RWPE2 (cell line): ENCODE data around the gene DNAJC13.
A peak's percentile ranks its signal among the peaks of the same experiment; 100 is the strongest.

Experiments used
- ATAC-seq: fragments of 200-7000 bp; cut with Tn5 transposase; 3 replicates; pipeline ENCODE4 v1.9.1; 2021; ENCODE audit warnings: low read depth
- DNase-seq: peaks from one replicate; pipeline ENCODE4 v3.0.0-alpha.2; 2020; ENCODE audit warnings: low spot score
- H3K27ac ChIP-seq: fragments of 450-650 bp; 2 replicates; pipeline ENCODE4 v1.5.1; 2017; ENCODE audit warnings: mild to moderate bottlenecking; ENCODE audit not compliant: poor library complexity, severe bottlenecking
- H3K27me3 ChIP-seq: fragments of 250-450 bp; sonication (Bioruptor Pico); 2 replicates; pipeline ENCODE4 v1.5.1; 2021; ENCODE audit warnings: mild to moderate bottlenecking, moderate library complexity; ENCODE audit not compliant: insufficient read depth, poor library complexity, severe bottlenecking
- H3K36me3 ChIP-seq: fragments of 250-450 bp; sonication (Bioruptor Pico); 2 replicates; pipeline ENCODE4 v1.5.1; 2020; ENCODE audit warnings: low read depth, mild to moderate bottlenecking, moderate library complexity
- H3K4me1 ChIP-seq: fragments of 250-450 bp; sonication (Bioruptor Pico); 2 replicates; pipeline ENCODE4 v1.5.1; 2021; ENCODE audit warnings: mild to moderate bottlenecking, moderate library complexity; ENCODE audit not compliant: insufficient read depth, poor library complexity, severe bottlenecking
- H3K4me3 ChIP-seq: fragments of 250-450 bp; sonication (Bioruptor Pico); 2 replicates; pipeline ENCODE4 v1.5.1; 2021; ENCODE audit warnings: mild to moderate bottlenecking, moderate library complexity; ENCODE audit not compliant: severe bottlenecking
- H3K9me3 ChIP-seq: fragments of 250-450 bp; sonication (Bioruptor Pico); 2 replicates; pipeline ENCODE4 v1.5.1; 2021; ENCODE audit warnings: mild to moderate bottlenecking, moderate library complexity; ENCODE audit not compliant: severe bottlenecking
- CTCF ChIP-seq: fragments of 450-650 bp; IDR thresholded peaks from one replicate; pipeline ENCODE4 v1.5.1; 2017; ENCODE audit warnings: mild to moderate bottlenecking, moderate library complexity; ENCODE audit not compliant: poor library complexity, severe bottlenecking

The DNAJC13 gene

DNA sequence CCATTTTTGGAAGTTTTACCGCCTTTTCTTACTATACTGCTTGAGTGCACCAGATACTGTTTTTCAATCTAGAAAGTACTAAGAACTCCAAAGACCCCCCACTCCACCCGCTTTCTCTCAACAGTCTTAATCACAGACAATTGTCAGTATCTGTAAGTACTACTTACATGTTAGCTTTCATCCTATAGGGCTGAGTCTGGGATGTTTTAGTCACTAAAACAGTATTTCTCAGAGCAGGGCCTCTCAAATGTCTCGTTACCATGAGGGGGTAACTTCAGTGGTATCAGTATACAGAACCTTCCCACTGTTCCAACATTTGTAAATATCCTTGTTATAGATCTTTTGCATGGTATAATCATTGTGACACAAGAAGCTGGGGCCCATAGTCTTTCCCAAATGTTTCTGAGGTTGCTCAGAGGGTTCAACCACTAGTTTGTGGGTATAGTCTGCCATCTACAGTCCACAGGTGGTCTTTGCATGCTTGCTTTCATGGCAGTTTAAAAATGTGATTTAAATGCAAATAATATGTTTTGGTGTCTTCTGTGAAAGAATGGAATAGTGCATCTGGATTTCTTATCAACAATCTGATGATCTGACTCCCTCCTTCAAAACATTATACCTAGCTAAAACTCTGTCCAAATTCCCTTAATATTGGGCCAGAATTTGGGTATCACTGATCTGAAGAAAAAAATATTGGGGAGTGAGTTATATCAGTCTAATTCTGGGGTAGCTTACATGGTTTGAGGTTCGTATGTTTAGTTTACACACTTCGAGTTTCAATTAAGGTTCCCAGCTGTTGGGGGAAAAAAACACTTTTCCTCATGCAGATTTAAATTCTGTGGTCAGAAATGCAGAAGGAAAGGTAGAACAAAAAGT, 18.0 kb upstream of the DNAJC13 start:
- no peak overlapping the region for H3K27ac ChIP-seq
- H3K9me3 ChIP-seq: no peaks in the 10 kb centered on the region
- 0 out of 3 replicates have a peak, but pooled peaks have one; percentile 56 for ATAC-seq
- no peaks in the 10 kb centered on the region for H3K27me3 ChIP-seq
- no peaks in the 10 kb centered on the region for H3K36me3 ChIP-seq
- TF ChIP-seq CTCF: peak; percentile 91
- no peak overlapping the region for H3K4me3 ChIP-seq
- H3K4me1 ChIP-seq: no peaks in the 10 kb centered on the region
- no peak for DNase-seq

DNA sequence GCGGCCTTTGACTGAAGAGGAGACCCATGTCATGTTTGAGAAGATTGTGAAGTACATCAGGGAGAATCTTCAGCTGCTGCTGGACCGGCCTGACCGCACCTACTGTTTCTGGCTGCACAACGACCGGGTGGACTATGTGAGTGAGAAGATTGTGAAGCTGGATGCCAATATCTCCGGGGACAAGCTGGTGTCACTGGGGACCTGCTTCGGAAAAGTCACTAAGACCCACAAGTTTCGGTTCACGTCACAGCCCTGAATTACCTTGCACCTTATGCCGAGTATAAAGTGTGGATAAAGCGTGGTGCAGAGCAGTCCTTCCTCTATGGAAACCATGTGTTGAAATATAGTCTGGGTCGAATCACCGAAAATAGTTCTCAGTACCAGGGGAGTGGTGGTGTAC, 16.0 kb upstream of the DNAJC13 start:
- Histone ChIP-seq H3K27ac (no peak overlapping the region), H3K36me3 (no peaks in the 10 kb centered on the region), H3K4me1 (no peaks in the 10 kb centered on the region), H3K4me3 (no peak overlapping the region), H3K27me3 (no peaks in the 10 kb centered on the region), H3K9me3 (no peaks in the 10 kb centered on the region)
- DNase-seq (no peak), ATAC-seq (no peak)
- no peak for TF ChIP-seq CTCF

- no peak for TF ChIP-seq CTCF
- no peak overlapping the region for H3K27ac ChIP-seq
- H3K4me3 ChIP-seq: no peak overlapping the region
- no peaks in the 10 kb centered on the region for H3K9me3 ChIP-seq
- no peak for ATAC-seq
- no peaks in the 10 kb centered on the region for H3K27me3 ChIP-seq
- H3K4me1 ChIP-seq: no peaks in the 10 kb centered on the region
- DNase-seq: no peak
- H3K36me3 ChIP-seq: no peaks in the 10 kb centered on the region
Observed at GRCh38 chr3:132404276-132404675, 13.0 kb upstream of the DNAJC13 start.

GRCh38 chr3:132405188-132405587, 12.1 kb upstream of the DNAJC13 start:
- H3K9me3 ChIP-seq: no peaks in the 10 kb centered on the region

More at GRCh38 chr3:132405188-132405587, 12.1 kb upstream of the DNAJC13 start:
- Histone ChIP-seq H3K4me1 (no peaks in the 10 kb centered on the region), H3K4me3 (no peak overlapping the region), H3K27ac (no peak overlapping the region), H3K36me3 (no peaks in the 10 kb centered on the region), H3K27me3 (no peaks in the 10 kb centered on the region)
- DNase-seq: no peak
- no peak for ATAC-seq
- no peak for TF ChIP-seq CTCF
